Hepatocyte (in vitro differentiated cells): ENCODE measurements around the gene WDCP.

Source experiments
- CTCF ChIP-seq: fragments of 200-600 bp; sonication (generic); IDR thresholded peaks from 2 replicates; pipeline ENCODE4 v1.5.1; 2016; ENCODE audit warnings: antibody characterized with exemption, mild to moderate bottlenecking; ENCODE audit not compliant: poor library complexity
- EZH2 ChIP-seq: fragments of 200-600 bp; sonication (generic); IDR thresholded peaks from 2 replicates; pipeline ENCODE4 v1.6.1; 2016; ENCODE audit warnings: antibody characterized with exemption, mild to moderate bottlenecking, borderline replicate concordance
- EZH2phosphoT487 ChIP-seq: fragments of 200-600 bp; sonication (generic); IDR thresholded peaks from one replicate; pipeline ENCODE4 v1.6.1; 2018; ENCODE audit warnings: antibody characterized with exemption, mild to moderate bottlenecking, low read depth, moderate library complexity; ENCODE audit not compliant: unreplicated experiment, severe bottlenecking

- TF ChIP-seq CTCF: no peak
- no peak for TF ChIP-seq EZH2phosphoT487
- TF ChIP-seq EZH2: no peak
Observed at GRCh38 chr2:24024996-24025663, 22.1 kb downstream of the WDCP start.
